Keratinocyte (primary cell): ENCODE results near the gene RPL41. TPM values are rescaled to one million over a fixed set of nuclear protein-coding genes. Genes with fewer than 3 reads are reported as not detected.

Experiments used
- DNase-seq: peaks from one replicate; pipeline ENCODE4 v3.0.0-alpha.2; 2011; ENCODE audit warnings: low read depth, missing footprints, low spot score
- FAIRE-seq: peaks from 2 replicates; lab custom pipeline; 2011; peaks lifted over from hg19 to GRCh38; lab: Jason Lieb, UNC
- H2AFZ ChIP-seq: 2 replicates; pipeline ENCODE4 v1.6.0; 2012; ENCODE audit warnings: low read length, control low read depth, inconsistent platforms; ENCODE audit not compliant: control insufficient read depth
- H3K27ac ChIP-seq: 2 replicates; pipeline ENCODE4 v1.5.1; 2011; ENCODE audit warnings: low read length; ENCODE audit not compliant: control insufficient read depth, insufficient read depth
- H3K27me3 ChIP-seq: 3 replicates; pipeline ENCODE4 v1.6.0; 2011; ENCODE audit warnings: low read length; ENCODE audit not compliant: control insufficient read depth, insufficient read depth; ENCODE audit errors: extremely low read depth
- H3K36me3 ChIP-seq, 2 experiments: 2 replicates in 1 of 2; 3 replicates in 1 of 2; pipeline ENCODE4 v1.5.1; 2011; ENCODE audit warnings: low read length in 2 of 2, mild to moderate bottlenecking in 1 of 2; ENCODE audit not compliant: control insufficient read depth in 2 of 2, insufficient read depth in 2 of 2; ENCODE audit errors: extremely low read depth in 1 of 2
- H3K4me1 ChIP-seq: 3 replicates; pipeline ENCODE4 v1.5.1; 2011; ENCODE audit warnings: low read length; ENCODE audit not compliant: control insufficient read depth, insufficient read depth; ENCODE audit errors: extremely low read depth
- H3K4me2 ChIP-seq: 3 replicates; pipeline ENCODE4 v1.6.0; 2011; ENCODE audit warnings: low read depth, low read length; ENCODE audit not compliant: control insufficient read depth, insufficient read depth; ENCODE audit errors: extremely low read depth
- H3K4me3 ChIP-seq, 3 experiments: fragments of 200-600 bp in 1 of 3; sonication (generic) in 1 of 3; 2 replicates in 2 of 3; 3 replicates in 1 of 3; pipeline ENCODE4 v1.5.1; 2011 to 2016; ENCODE audit warnings: low read length in 3 of 3, mild to moderate bottlenecking in 3 of 3, control low read depth in 2 of 3, inconsistent platforms in 1 of 3, low read depth in 1 of 3, mixed read lengths in 1 of 3, mixed run types in 1 of 3, moderate library complexity in 1 of 3; ENCODE audit not compliant: control insufficient read depth in 2 of 3, insufficient read depth in 2 of 3; ENCODE audit errors: extremely low read depth in 1 of 3
- H3K79me2 ChIP-seq: 2 replicates; pipeline ENCODE4 v1.6.0; 2012; ENCODE audit warnings: low read length; ENCODE audit not compliant: control insufficient read depth, insufficient read depth
- H3K9ac ChIP-seq: 3 replicates; pipeline ENCODE4 v1.6.0; 2011; ENCODE audit warnings: low read length; ENCODE audit not compliant: control insufficient read depth, insufficient read depth; ENCODE audit errors: extremely low read depth
- H3K9me1 ChIP-seq: 3 replicates; pipeline ENCODE4 v1.6.0; 2011; ENCODE audit warnings: low read length; ENCODE audit not compliant: control insufficient read depth, insufficient read depth; ENCODE audit errors: extremely low read depth
- H3K9me3 ChIP-seq: 2 replicates; pipeline ENCODE4 v1.5.1; 2012; ENCODE audit warnings: low read depth, low read length; ENCODE audit not compliant: control insufficient read depth
- H4K20me1 ChIP-seq: 3 replicates; pipeline ENCODE4 v1.6.0; 2011; ENCODE audit warnings: low read length; ENCODE audit not compliant: control insufficient read depth, insufficient read depth; ENCODE audit errors: extremely low read depth
- CTCF ChIP-seq, 3 experiments: IDR thresholded peaks in 1 of 3; conservative IDR thresholded peaks in 1 of 3; optimal IDR thresholded peaks in 1 of 3; 2 replicates in 2 of 3; 3 replicates in 1 of 3; pipeline versions ENCODE3 to v1.5.1; 2011; ENCODE audit warnings: low read length in 3 of 3, mild to moderate bottlenecking in 3 of 3, moderate library complexity in 2 of 3, control low read depth in 1 of 3, inconsistent platforms in 1 of 3; ENCODE audit not compliant: insufficient read depth in 2 of 3; ENCODE audit errors: extremely low read depth in 1 of 3
- EZH2 ChIP-seq: IDR thresholded peaks from one replicate; pipeline ENCODE4 v1.6.1; 2012; ENCODE audit warnings: inconsistent platforms, mild to moderate bottlenecking, low read length, moderate library complexity
- dilution Hi-C: fragments of 300-500 bp; cut with MboI; formaldehyde crosslinking; loops from one replicate; pipeline ENCODE4 v1.7.0; 2020; ENCODE audit warnings: low sequenced_read_pairs; ENCODE audit not compliant: extremely low pct_ligation_motif_present
- polyA minus RNA-seq, 3 experiments: library from RNA; depleted of rRNA, polyadenylated mRNA; stranded (reverse); fragments of >200 nt; gene quantifications; 1 replicate in 1 of 3; 2 replicates in 1 of 3; 3 replicates in 1 of 3; pipeline ENCODE4 v1.2.3, GENCODE V29; 2011
- polyA plus RNA-seq, 5 experiments: library from polyadenylated mRNA; depleted of rRNA in 3 of 5; stranded (reverse) in 3 of 5; stranded (forward) in 1 of 5; unstranded in 1 of 5; fragments of >200 nt; gene quantifications; 1 replicate in 1 of 5; 2 replicates in 3 of 5; 3 replicates in 1 of 5; pipeline versions ENCODE4 v1.2.1 to v1.2.3, GENCODE V29; 2011 to 2012; ENCODE audit warnings: missing spikeins in 2 of 5, low read depth in 1 of 5, low replicate concordance in 1 of 5

RPL41 gene
- polyA plus RNA-seq (7,566 to 10,481 TPM (median 10,062 TPM) in 3 replicates), polyA minus RNA-seq (1,408 to 2,195 TPM (median 1,503 TPM) in 3 replicates)
- polyA plus RNA-seq (2011; ENCODE audit: low read depth) = 3,262 TPM
- 13,641 and 15,426 TPM in 2 replicates for polyA plus RNA-seq (2011; cell fraction: cytosol; rRNA removed)
- polyA plus RNA-seq (2011; cell fraction: nucleus; rRNA removed) = 4,005 and 4,039 TPM in 2 replicates
- polyA plus RNA-seq (2012; ENCODE audit: low replicate concordance) = 7,260 and 8,127 TPM in 2 replicates
- polyA minus RNA-seq (2011; cell fraction: cytosol; rRNA and poly(A)+ RNA removed) = 1,298 TPM
- 272 and 374 TPM in 2 replicates for polyA minus RNA-seq (2011; cell fraction: nucleus; rRNA and poly(A)+ RNA removed)

GRCh38 chr12:56116267-56117081, at the start of gene RPL41:
RPL41 (plus strand) TSS chr12:56116633.
- Histone ChIP-seq H3K9me1 (no peaks in the 10 kb centered on the region), H2AFZ (peak within 1 kb of the TSS; percentile 63), H3K4me1 (peaks cover 29% of the 10 kb centered on the region), H3K79me2 (peaks cover 15% of the 10 kb centered on the region), H3K36me3 (peaks cover 11 to 37% of the 10 kb centered on the region in 2 experiments), H3K4me2 (peak within 1 kb of the TSS; percentile 93), H3K27ac (peak within 1 kb of the TSS; percentile 99), H3K27me3 (no peaks in the 10 kb centered on the region), H3K4me3 (peak within 1 kb of the TSS; percentile 69 to 99 (median 92)), H4K20me1 (no peaks in the 10 kb centered on the region), H3K9me3 (no peaks in the 10 kb centered on the region), H3K9ac (peak within 1 kb of the TSS; percentile 99)
- TF ChIP-seq CTCF (optimal IDR thresholded peaks at IDR 0.05 in 1 of 3, IDR thresholded peaks at IDR 0.05 in 1 of 3, conservative IDR thresholded peaks at IDR 0.05 in 1 of 3; ENCODE audit: extremely low read depth in 1 of 3, insufficient read depth in 2 of 3, low read length in 3 of 3) = no peak
- no peak for TF ChIP-seq EZH2
- peak; percentile 5 for FAIRE-seq
- DNase-seq = no peak
- dilution Hi-C loops = no loop called here

GRCh38 chr12:56071648-56072047, 44.8 kb upstream of the RPL41 start:
- Histone ChIP-seq H3K9me3 (no peaks in the 10 kb centered on the region), H3K79me2 (no peaks in the 10 kb centered on the region), H3K27me3 (no peaks in the 10 kb centered on the region), H3K4me1 (peaks cover 7% of the 10 kb centered on the region), H4K20me1 (no peaks in the 10 kb centered on the region), H3K4me3 (no peak overlapping the region), H3K9me1 (no peaks in the 10 kb centered on the region), H3K4me2 (no peak overlapping the region), H3K9ac (no peak overlapping the region), H3K36me3 (no peaks in the 10 kb centered on the region), H3K27ac (no peak overlapping the region), H2AFZ (no peak overlapping the region)
- dilution Hi-C loops = no loop called here
- no peak for FAIRE-seq
- TF ChIP-seq EZH2 (no peak), CTCF (optimal IDR thresholded peaks at IDR 0.05 in 1 of 3, IDR thresholded peaks at IDR 0.05 in 1 of 3, conservative IDR thresholded peaks at IDR 0.05 in 1 of 3; ENCODE audit: extremely low read depth in 1 of 3, insufficient read depth in 2 of 3, low read length in 3 of 3) (no peak)
- peak; percentile 66 for DNase-seq
